ENCODE data around the gene MAPKAP1.

Gene MAPKAP1

GRCh38 chr9:125521462-125522327 lies 185.3 kb downstream of the MAPKAP1 start:
- peak; percentile 64 for DNase-seq (ENCODE audit: insufficient read length, low spot score)
- FAIRE-seq = no peak

GRCh38 chr9:125519734-125520133 lies 187.3 kb downstream of the MAPKAP1 start:
- no peak for DNase-seq (ENCODE audit: insufficient read length, low spot score)
- no peak for FAIRE-seq

- no peak for FAIRE-seq
Measured at GRCh38 chr9:125517577-125517976, 189.4 kb downstream of the MAPKAP1 start.

GRCh38 chr9:125515983-125516940 lies 190.7 kb downstream of the MAPKAP1 start:
- no peak for FAIRE-seq

More at GRCh38 chr9:125517577-125517976, 189.4 kb downstream of the MAPKAP1 start:
- DNase-seq (ENCODE audit: insufficient read length, low spot score) = no peak

GRCh38 chr9:125515281-125515680 lies 191.7 kb downstream of the MAPKAP1 start:
- DNase-seq (ENCODE audit: insufficient read length, low spot score) (no peak), FAIRE-seq (no peak)

More at GRCh38 chr9:125515983-125516940, 190.7 kb downstream of the MAPKAP1 start:
- no peak for DNase-seq (ENCODE audit: insufficient read length, low spot score)

GRCh38 chr9:125514468-125514867 lies 192.5 kb downstream of the MAPKAP1 start:
- no peak for FAIRE-seq
- no peak for DNase-seq (ENCODE audit: insufficient read length, low spot score)

GRCh38 chr9:125513668-125514413 lies 193.2 kb downstream of the MAPKAP1 start:
- no peak for FAIRE-seq

GRCh38 chr9:125513303-125513667 lies 193.7 kb downstream of the MAPKAP1 start:
- no peak for FAIRE-seq
- no peak for DNase-seq (ENCODE audit: insufficient read length, low spot score)

More at GRCh38 chr9:125513668-125514413, 193.2 kb downstream of the MAPKAP1 start:
- peak; percentile 71 for DNase-seq (ENCODE audit: insufficient read length, low spot score)

GRCh38 chr9:125511789-125512660 lies 195.0 kb downstream of the MAPKAP1 start:
- FAIRE-seq = no peak
- DNase-seq (ENCODE audit: insufficient read length, low spot score) = no peak

- DNase-seq (ENCODE audit: insufficient read length, low spot score) (no peak), FAIRE-seq (no peak)
Measured at GRCh38 chr9:125510980-125511379, 196.0 kb downstream of the MAPKAP1 start.

- DNase-seq (ENCODE audit: insufficient read length, low spot score) (no peak), FAIRE-seq (no peak)
Measured at GRCh38 chr9:125509476-125509875, 197.5 kb downstream of the MAPKAP1 start.

GRCh38 chr9:125508249-125508648 lies 198.8 kb downstream of the MAPKAP1 start:
- no peak for FAIRE-seq
- no peak for DNase-seq (ENCODE audit: insufficient read length, low spot score)

GRCh38 chr9:125507226-125507625 lies 199.8 kb downstream of the MAPKAP1 start:
- no peak for DNase-seq (ENCODE audit: insufficient read length, low spot score)
- FAIRE-seq = no peak

- DNase-seq (ENCODE audit: insufficient read length, low spot score) = no peak
- no peak for FAIRE-seq
Measured at GRCh38 chr9:125505988-125506438, 201.0 kb downstream of the MAPKAP1 start.

GRCh38 chr9:125504616-125505015 lies 202.4 kb downstream of the MAPKAP1 start:
- no peak for DNase-seq (ENCODE audit: insufficient read length, low spot score)
- no peak for FAIRE-seq

- no peak for DNase-seq (ENCODE audit: insufficient read length, low spot score)
- FAIRE-seq = no peak
Measured at GRCh38 chr9:125497906-125498305, 209.1 kb downstream of the MAPKAP1 start.

- FAIRE-seq (no peak), DNase-seq (ENCODE audit: insufficient read length, low spot score) (no peak)
Measured at GRCh38 chr9:125497478-125497877, 209.5 kb downstream of the MAPKAP1 start.

GRCh38 chr9:125496313-125496834 lies 210.6 kb downstream of the MAPKAP1 start:
- DNase-seq (ENCODE audit: insufficient read length, low spot score) (no peak), FAIRE-seq (no peak)

Data from HTR-8/SVneo (cell line).